Thyroid gland (tissue), 4 donors: ENCODE measurements around the gene KRT33A.

ENCODE experiments used
- CTCF ChIP-seq, 6 experiments: fragments of 200-600 bp in 3 of 6; fragments of 450-650 bp in 3 of 6; sonication (generic) in 3 of 6; IDR thresholded peaks; one replicate each; pipeline ENCODE4 v1.5.1; 2016 to 2019; ENCODE audit warnings: antibody characterized with exemption in 6 of 6, mild to moderate bottlenecking in 2 of 6, inconsistent platforms in 1 of 6, moderate library complexity in 1 of 6
- POLR2A ChIP-seq, 2 donors: fragments of 450-650 bp; IDR thresholded peaks; one replicate each; pipeline ENCODE4 v1.6.1; 2017; ENCODE audit warnings: antibody characterized with exemption in 2 of 2, mild to moderate bottlenecking in 2 of 2, moderate library complexity in 1 of 2

- peak; percentile 66 to 84 (median 74) for TF ChIP-seq CTCF (IDR thresholded peaks at IDR 0.05)
- no peak for TF ChIP-seq POLR2A (IDR thresholded peaks at IDR 0.05)
These were observed 28.3 kb downstream of the KRT33A start for GRCh38 chr17:41322094-41322902.
